HCT116 (cell line): ENCODE data around the gene ASCC1. TPM values are rescaled to one million over a fixed set of nuclear protein-coding genes. Genes with fewer than 3 reads are reported as not detected.

Experiments
- ATAC-seq: fragments of 200-7000 bp; cut with Tn5 transposase; 2 replicates; pipeline ENCODE4 v1.9.1; 2020; ENCODE audit warnings: mild to moderate bottlenecking, moderate library complexity
- BruUV-seq: library from RNA; stranded (reverse); fragments of 400-500 nt; replicated peaks from 2 replicates; lab custom pipeline; 2021; lab: Mats Ljungman, UMichigan
- CTCF ChIA-PET: fragments of 300-600 bp; sonication (Branson Sonifier 250); formaldehyde crosslinking; loops from one replicate; lab custom pipeline; 2021; ENCODE audit warnings: antibody characterized with exemption; lab: Charles Lee
- POLR2A ChIA-PET: fragments of 300-600, 350-600 bp; sonication (Branson Sonifier 250); formaldehyde crosslinking; loops from one replicate; lab custom pipeline; 2021; ENCODE audit warnings: antibody characterized with exemption; lab: Charles Lee
- RAD21 ChIA-PET, 2 experiments: fragments of 300-600 bp; sonication (Branson Sonifier 250); formaldehyde crosslinking; loops; one replicate each; lab custom pipeline; 2023; ENCODE audit warnings: low total read pairs in 2 of 2; ENCODE audit not compliant: uncharacterized antibody in 2 of 2, unreplicated experiment in 2 of 2, low non-redundant PET in 1 of 2; lab: Charles Lee
- DNase-seq: peaks from one replicate; pipeline ENCODE4 v3.0.0-alpha.2; 2010; ENCODE audit warnings: low read depth, low spot score
- H2AFZ ChIP-seq: fragments of 200-600 bp; shearing (Covaris generic), sonication (generic); 2 replicates; pipeline ENCODE4 v1.6.1; 2017; ENCODE audit warnings: low read depth, mixed run types, mixed read lengths, antibody characterized with exemption, low read length; ENCODE audit not compliant: poor library complexity, severe bottlenecking
- H3K27ac ChIP-seq: 2 replicates; pipeline ENCODE4 v1.5.1; 2012; ENCODE audit warnings: low read depth, low read length
- H3K27me3 ChIP-seq: fragments of 200-600 bp; sonication (generic); 2 replicates; pipeline ENCODE4 v1.6.1; 2016; ENCODE audit warnings: mixed run types, low read length, mixed read lengths; ENCODE audit not compliant: insufficient read depth
- H3K36me3 ChIP-seq, 2 experiments: fragments of 200-500 bp in 1 of 2; fragments of 200-600 bp in 1 of 2; sonication (Bioruptor generic) in 1 of 2; sonication (generic) in 1 of 2; 2 replicates each; pipeline versions ENCODE4 v1.5.1 to v1.6.1; 2014 to 2016; ENCODE audit warnings: low read length in 2 of 2, inconsistent platforms in 1 of 2, mixed read lengths in 1 of 2, mixed run types in 1 of 2; ENCODE audit not compliant: insufficient read depth in 2 of 2, control insufficient read depth in 1 of 2
- H3K4me1 ChIP-seq, 2 experiments: fragments of 200-600 bp in 1 of 2; sonication (generic) in 1 of 2; 2 replicates each; pipeline versions ENCODE4 v1.5.1 to v1.6.1; 2012 to 2017; ENCODE audit warnings: low read length in 2 of 2, inconsistent platforms in 1 of 2, mild to moderate bottlenecking in 1 of 2, mixed read lengths in 1 of 2, mixed run types in 1 of 2, moderate library complexity in 1 of 2; ENCODE audit not compliant: insufficient read depth in 2 of 2, control insufficient read depth in 1 of 2
- H3K4me2 ChIP-seq: fragments of 200-600 bp; sonication (generic); 2 replicates; pipeline ENCODE4 v1.6.1; 2017; ENCODE audit warnings: mixed run types, low read length, mixed read lengths
- H3K4me3 ChIP-seq, 2 experiments: fragments of 200-600 bp in 1 of 2; sonication (generic) in 1 of 2; replicated peaks in 1 of 2; 2 replicates each; pipeline ENCODE4 v1.5.1; 2011 to 2016; ENCODE audit warnings: low read length in 2 of 2, control low read depth in 1 of 2, low read depth in 1 of 2, mild to moderate bottlenecking in 1 of 2, mixed read lengths in 1 of 2, mixed run types in 1 of 2
- H3K79me2 ChIP-seq: fragments of 200-600 bp; sonication (generic); 2 replicates; pipeline ENCODE4 v1.6.1; 2017; ENCODE audit warnings: mild to moderate bottlenecking, mixed run types, low read length, moderate library complexity, mixed read lengths; ENCODE audit not compliant: insufficient read depth
- H3K9ac ChIP-seq: fragments of 200-600 bp; sonication (generic); 2 replicates; pipeline ENCODE4 v1.6.1; 2016; ENCODE audit warnings: low read length, mixed read lengths
- H3K9me2 ChIP-seq: fragments of 200-600 bp; sonication (generic), shearing (Covaris generic); 2 replicates; pipeline ENCODE4 v1.6.1; 2017; ENCODE audit warnings: mixed run types, mild to moderate bottlenecking, moderate library complexity; ENCODE audit not compliant: insufficient read depth
- H3K9me3 ChIP-seq, 2 experiments: fragments of 200-500 bp in 1 of 2; fragments of 200-600 bp in 1 of 2; sonication (Bioruptor generic) in 1 of 2; sonication (generic) in 1 of 2; 2 replicates each; pipeline ENCODE4 v1.6.1; 2014 to 2017; ENCODE audit warnings: low read length in 2 of 2, mixed read lengths in 2 of 2, inconsistent platforms in 1 of 2, low read depth in 1 of 2, mild to moderate bottlenecking in 1 of 2, mixed run types in 1 of 2, moderate library complexity in 1 of 2; ENCODE audit not compliant: control insufficient read depth in 1 of 2, insufficient read depth in 1 of 2
- H4K20me1 ChIP-seq: fragments of 200-600 bp; sonication (generic), shearing (Covaris generic); 2 replicates; pipeline ENCODE4 v1.6.1; 2017; ENCODE audit warnings: mixed run types, mild to moderate bottlenecking, moderate library complexity; ENCODE audit not compliant: insufficient read depth
- ATF3 ChIP-seq: IDR thresholded peaks from 2 replicates; pipeline ENCODE4 v1.6.1; 2012
- CBX3 ChIP-seq: IDR thresholded peaks from 2 replicates; pipeline ENCODE4 v1.6.1; 2012; ENCODE audit warnings: low read depth
- EGR1 ChIP-seq: IDR thresholded peaks from 2 replicates; pipeline ENCODE4 v1.6.1; 2012; ENCODE audit warnings: low read depth
- ELF1 ChIP-seq: IDR thresholded peaks from 2 replicates; pipeline ENCODE4 v1.6.1; 2012; ENCODE audit warnings: low read depth, borderline replicate concordance
- EZH2 ChIP-seq: fragments of 200-600 bp; sonication (generic); IDR thresholded peaks from 2 replicates; pipeline ENCODE4 v1.6.1; 2017; ENCODE audit warnings: antibody characterized with exemption, mixed run types
- MAX ChIP-seq: IDR thresholded peaks from 2 replicates; pipeline ENCODE4 v1.6.1; 2012
- POLR2A ChIP-seq: IDR thresholded peaks from 2 replicates; pipeline ENCODE4 v1.7.0; 2011; ENCODE audit warnings: borderline replicate concordance; ENCODE audit not compliant: insufficient read depth, insufficient read length; ENCODE audit errors: extremely low read depth
- POLR2AphosphoS5 ChIP-seq: IDR thresholded peaks from 2 replicates; pipeline ENCODE4 v1.6.1; 2011; ENCODE audit warnings: mild to moderate bottlenecking, low read depth, low read length, moderate library complexity
- RAD21 ChIP-seq: IDR thresholded peaks from 2 replicates; pipeline ENCODE4 v1.6.1; 2012; ENCODE audit warnings: low read depth, mild to moderate bottlenecking
- REST ChIP-seq: IDR thresholded peaks from 2 replicates; pipeline ENCODE4 v1.6.1; 2012; ENCODE audit warnings: low read depth
- SIN3A ChIP-seq: IDR thresholded peaks from 2 replicates; pipeline ENCODE4 v1.6.1; 2012; ENCODE audit warnings: low read depth
- SP1 ChIP-seq: IDR thresholded peaks from 2 replicates; pipeline ENCODE4 v1.6.1; 2012; ENCODE audit warnings: low read depth
- SRF ChIP-seq: IDR thresholded peaks from 2 replicates; pipeline ENCODE4 v1.6.1; 2012; ENCODE audit warnings: low read depth
- YY1 ChIP-seq: IDR thresholded peaks from 2 replicates; pipeline ENCODE4 v1.6.1; 2011; ENCODE audit warnings: low read length, low read depth, moderate library complexity, mild to moderate bottlenecking; ENCODE audit not compliant: insufficient replicate concordance; ENCODE audit errors: extremely low read depth
- ZBTB33 ChIP-seq: IDR thresholded peaks from 2 replicates; pipeline ENCODE4 v1.6.1; 2011; ENCODE audit warnings: mild to moderate bottlenecking, low read length, moderate library complexity; ENCODE audit not compliant: insufficient replicate concordance; ENCODE audit errors: extremely low read depth
- ZFX ChIP-seq: fragments of 450-650 bp; IDR thresholded peaks from 2 replicates; pipeline ENCODE4 v1.6.1; 2017
- ZNF274 ChIP-seq: fragments of 200-500 bp; sonication (Bioruptor generic); IDR thresholded peaks from 2 replicates; pipeline ENCODE4 v1.6.1; 2014; ENCODE audit warnings: mild to moderate bottlenecking, low read depth, low read length, inconsistent platforms
- intact Hi-C: fragments of 100-400 bp; cut with micrococcal nuclease; formaldehyde crosslinking; loops from 2 replicates; pipeline ENCODE4 v1.10.0; 2022
- total RNA-seq: library from RNA; stranded (reverse); gene quantifications from one replicate; pipeline ENCODE4 v1.2.1, GENCODE V29; 2021; ENCODE audit not compliant: unreplicated experiment

ASCC1 gene
- total RNA-seq, 1 experiment from 2014 or later, result 34.5 TPM

- RAD21 ChIA-PET, result no interaction called here
- no peaks in the 10 kb centered on the region for H4K20me1 ChIP-seq
- no peak for ATAC-seq
These were observed 63.8 kb downstream of the ASCC1 start for GRCh38 chr10:72152286-72152685.

More at GRCh38 chr10:72152286-72152685, 63.8 kb downstream of the ASCC1 start:
- CTCF ChIA-PET, result no interaction called here
- TF ChIP-seq REST, result no peak
- no peak for TF ChIP-seq ZFX
- no peak for TF ChIP-seq CBX3
- no peak for TF ChIP-seq MAX
- TF ChIP-seq SIN3A, result no peak
- no peak for TF ChIP-seq EZH2
- no peak for TF ChIP-seq ZNF274
- TF ChIP-seq POLR2A, result no peak
- TF ChIP-seq ATF3, result no peak
- no peak for TF ChIP-seq POLR2AphosphoS5
- TF ChIP-seq ELF1, result no peak
- no peak for TF ChIP-seq RAD21
- no peak for TF ChIP-seq ZBTB33
- no peak for TF ChIP-seq SP1
- no peak for TF ChIP-seq SRF
- no peak for TF ChIP-seq YY1
- TF ChIP-seq EGR1, result no peak
- TF ChIP-seq, all 23 proteins: peak for 0
- H3K4me2 ChIP-seq, result no peak overlapping the region
- TSS peak; percentile 22 for BruUV-seq
- H3K4me3 ChIP-seq, result no peak overlapping the region
- DNase-seq, result no peak
- H3K27ac ChIP-seq, result no peak overlapping the region
- intact Hi-C loops, result no loop called here
- no peaks in the 10 kb centered on the region for H3K9me3 ChIP-seq
- H3K79me2 ChIP-seq, result no peaks in the 10 kb centered on the region
- H3K27me3 ChIP-seq, result no peaks in the 10 kb centered on the region
- no peak overlapping the region for H3K9ac ChIP-seq
- H3K9me2 ChIP-seq, result no peaks in the 10 kb centered on the region
- no peak overlapping the region for H2AFZ ChIP-seq
- H3K4me1 ChIP-seq, result no peaks in the 10 kb centered on the region
- POLR2A ChIA-PET, result no interaction called here
- H3K36me3 ChIP-seq, result no peaks in the 10 kb centered on the region
